Stimulated activated CD4-positive, alpha-beta T cell treated with anti-CD3 and anti-CD28 coated beads, TNF-alpha, amount 100 ng/mL, for 48 hours (primary cell): Measurements from ENCODE around the gene TSSK2.

Source experiments
- DNase-seq, 3 donors: peaks; one replicate each; pipeline ENCODE4 v3.0.0-alpha.2; 2020; ENCODE audit warnings: low read depth in 3 of 3

The TSSK2 gene

GRCh38 chr22:19125011-19125410 is 6.1 kb upstream of the TSSK2 start:
- DNase-seq = no peak

- no peak for DNase-seq
Observed at GRCh38 chr22:19125474-19126308, 5.4 kb upstream of the TSSK2 start.

GRCh38 chr22:19126309-19127273 is 4.5 kb upstream of the TSSK2 start:
- DNase-seq = no peak

- no peak for DNase-seq
Observed at GRCh38 chr22:19127329-19128008, 3.6 kb upstream of the TSSK2 start.

- no peak for DNase-seq
Observed at GRCh38 chr22:19128009-19128401, 3.1 kb upstream of the TSSK2 start.

- DNase-seq = no peak
Observed at GRCh38 chr22:19128946-19129727, 2.0 kb upstream of the TSSK2 start.

- DNase-seq = no peak
Observed at GRCh38 chr22:19129871-19130270, 1.2 kb upstream of the TSSK2 start.

- no peak for DNase-seq
Observed at GRCh38 chr22:19131685-19132015, 542 bp downstream of the TSSK2 start.

GRCh38 chr22:19132153-19132552 is 1.0 kb downstream of the TSSK2 start:
- DNase-seq = no peak

GRCh38 chr22:19132693-19133400 is 1.7 kb downstream of the TSSK2 start:
- no peak for DNase-seq

- DNase-seq = no peak
Observed at GRCh38 chr22:19133561-19133960, 2.5 kb downstream of the TSSK2 start.

GRCh38 chr22:19134176-19134831 is 3.2 kb downstream of the TSSK2 start:
- DNase-seq = no peak

- no peak for DNase-seq
Observed at GRCh38 chr22:19134874-19135273, 3.8 kb downstream of the TSSK2 start.

GRCh38 chr22:19136915-19137314 is 5.8 kb downstream of the TSSK2 start:
- no peak for DNase-seq

- DNase-seq = no peak
Observed at GRCh38 chr22:19137384-19138216, 6.5 kb downstream of the TSSK2 start.

GRCh38 chr22:19138217-19139000 is 7.3 kb downstream of the TSSK2 start:
- no peak for DNase-seq

GRCh38 chr22:19139001-19139356 is 7.9 kb downstream of the TSSK2 start:
- DNase-seq = no peak

- DNase-seq = no peak
Observed at GRCh38 chr22:19139974-19140373, 8.9 kb downstream of the TSSK2 start.

- DNase-seq = no peak
Observed at GRCh38 chr22:19142394-19142793, 11.3 kb downstream of the TSSK2 start.
